GM23338 (cell line): ENCODE data around the gene CACNG1. TPM values are rescaled to one million over a fixed set of nuclear protein-coding genes. Genes with fewer than 3 reads are reported as not detected.

Experiments
- ATAC-seq: fragments of 200-7000 bp; cut with Tn5 transposase; 3 replicates; pipeline ENCODE4 v1.9.1; 2020
- DNase-seq: peaks from one replicate; pipeline ENCODE4 v3.0.0-alpha.2; 2015; ENCODE audit warnings: low spot score
- H2AFZ ChIP-seq: fragments of 200-600 bp; sonication (generic); 2 replicates; pipeline ENCODE4 v1.8.0; 2016; ENCODE audit warnings: antibody characterized with exemption, mild to moderate bottlenecking, moderate library complexity
- H3F3A ChIP-seq: fragments of 200-600 bp; sonication (generic); replicated peaks from 2 replicates; pipeline ENCODE4 v1.8.0; 2017; ENCODE audit warnings: antibody characterized with exemption, mixed run types, low read depth
- H3K27ac ChIP-seq: fragments of 200-600 bp; sonication (generic); 2 replicates; pipeline ENCODE4 v1.6.1; 2016; ENCODE audit warnings: low read depth
- H3K27me3 ChIP-seq: fragments of 200-600 bp; sonication (generic); 2 replicates; pipeline ENCODE4 v1.8.0; 2016; ENCODE audit warnings: mild to moderate bottlenecking, mixed run types, moderate library complexity; ENCODE audit not compliant: insufficient read depth
- H3K36me3 ChIP-seq: fragments of 200-600 bp; sonication (generic); 2 replicates; pipeline ENCODE4 v1.8.0; 2016; ENCODE audit warnings: mild to moderate bottlenecking; ENCODE audit not compliant: insufficient read depth
- H3K4me1 ChIP-seq: fragments of 200-600 bp; sonication (generic); 2 replicates; pipeline ENCODE4 v1.8.0; 2016; ENCODE audit warnings: mild to moderate bottlenecking, moderate library complexity; ENCODE audit not compliant: insufficient read depth
- H3K4me2 ChIP-seq: fragments of 200-600 bp; sonication (generic); 2 replicates; pipeline ENCODE4 v1.7.1; 2017; ENCODE audit warnings: mixed run types
- H3K4me3 ChIP-seq: fragments of 200-600 bp; sonication (generic); 2 replicates; pipeline ENCODE4 v1.6.1; 2016; ENCODE audit warnings: mixed run types
- H3K79me2 ChIP-seq: fragments of 200-600 bp; sonication (generic); replicated peaks from 2 replicates; pipeline ENCODE4 v1.8.0; 2017; ENCODE audit warnings: mild to moderate bottlenecking; ENCODE audit not compliant: insufficient read depth
- H3K9me2 ChIP-seq: fragments of 200-600 bp; sonication (generic); 2 replicates; pipeline ENCODE4 v1.8.0; 2017; ENCODE audit not compliant: insufficient read depth
- H4K20me1 ChIP-seq: fragments of 200-600 bp; sonication (generic); replicated peaks from 2 replicates; pipeline ENCODE4 v1.8.0; 2017; ENCODE audit warnings: mild to moderate bottlenecking; ENCODE audit not compliant: insufficient read depth
- H3K27ac Mint-ChIP-seq: 2 replicates; pipeline ENCODE4 v1.8.0; 2020; ENCODE audit warnings: inconsistent platforms, mild to moderate bottlenecking, moderate library complexity, mixed read lengths
- H3K27me3 Mint-ChIP-seq: 3 replicates; pipeline ENCODE4 v1.8.0; 2022; ENCODE audit warnings: low read depth, mild to moderate bottlenecking, moderate library complexity, mixed read lengths, inconsistent platforms; ENCODE audit not compliant: insufficient read depth, poor library complexity
- H3K36me3 Mint-ChIP-seq: 3 replicates; pipeline ENCODE4 v1.8.0; 2021; ENCODE audit warnings: low read depth, mild to moderate bottlenecking, inconsistent platforms, moderate library complexity, mixed read lengths
- H3K4me1 Mint-ChIP-seq: 3 replicates; pipeline ENCODE4 v1.8.0; 2020; ENCODE audit warnings: mild to moderate bottlenecking, inconsistent platforms, mixed read lengths
- H3K4me3 Mint-ChIP-seq: 3 replicates; pipeline ENCODE4 v1.8.0; 2021; ENCODE audit warnings: moderate library complexity, mild to moderate bottlenecking, inconsistent platforms, mixed read lengths
- H3K9me3 Mint-ChIP-seq: 3 replicates; pipeline ENCODE4 v1.8.0; 2020; ENCODE audit warnings: moderate library complexity, mild to moderate bottlenecking, inconsistent platforms, mixed read lengths
- CTCF ChIP-seq, 2 experiments: fragments of 200-600 bp in 1 of 2; sonication (generic) in 1 of 2; conservative IDR thresholded peaks; 2 replicates each; pipeline versions ENCODE4 v1.5.1 to v1.6.1; 2016 to 2017; ENCODE audit warnings: antibody characterized with exemption in 2 of 2, low read depth in 2 of 2, mild to moderate bottlenecking in 2 of 2, moderate library complexity in 1 of 2
- POLR2AphosphoS5 ChIP-seq: IDR thresholded peaks from 2 replicates; pipeline ENCODE4 v1.6.1; 2016; ENCODE audit warnings: antibody characterized with exemption, low read depth
- REST ChIP-seq: IDR thresholded peaks from one replicate; pipeline ENCODE4 v1.6.1; 2018; ENCODE audit warnings: antibody characterized with exemption; ENCODE audit not compliant: unreplicated experiment
- STAT1 ChIP-seq: IDR thresholded peaks from one replicate; pipeline ENCODE4 v1.6.1; 2016; ENCODE audit warnings: antibody characterized with exemption; ENCODE audit not compliant: unreplicated experiment
- ZNF331 ChIP-seq: fragments of 250-450 bp; sonication (Bioruptor Pico); IDR thresholded peaks from 2 replicates; pipeline ENCODE4 v1.5.0; 2020; ENCODE audit warnings: low read depth, mild to moderate bottlenecking, moderate library complexity
- ZNF462 ChIP-seq: fragments of 250-450 bp; sonication (Bioruptor Pico); IDR thresholded peaks from 2 replicates; pipeline ENCODE4 v1.5.0; 2020; ENCODE audit warnings: mild to moderate bottlenecking, moderate library complexity
- polyA plus RNA-seq: library from polyadenylated mRNA; unstranded; fragments of >200 nt; fragmentation: Nextera tagmentation; extraction: Ambion mirVana; gene quantifications from 2 replicates; pipeline ENCODE4 v1.2.1, GENCODE V29; 2016
- total RNA-seq: library from RNA; depleted of rRNA; stranded (reverse); fragments of >200 nt; shearing (Covaris generic); gene quantifications from 2 replicates; pipeline ENCODE4 v1.2.3, GENCODE V29; 2014

Gene CACNG1
- total and polyA plus RNA-seq, 2 experiments from 2014 or later: not detected

- H3K9me2 ChIP-seq: no peaks in the 10 kb centered on the region
- H3K4me3 ChIP-seq: no peak overlapping the region
- no peaks in the 10 kb centered on the region for H3K36me3 ChIP-seq
- no peak overlapping the region for H3K4me2 ChIP-seq
- ATAC-seq (no peak), DNase-seq (no peak)
- H3K4me1 ChIP-seq: no peaks in the 10 kb centered on the region
- TF ChIP-seq ZNF462 (CRISPR knock-in tag): no peak
- no peak for TF ChIP-seq POLR2AphosphoS5
- TF ChIP-seq STAT1: no peak
- no peak for TF ChIP-seq REST
- no peak for TF ChIP-seq ZNF331 (CRISPR knock-in tag)
- TF ChIP-seq CTCF (conservative IDR thresholded peaks at IDR 0.05; ENCODE audit: low read depth in 2 of 2): no peak
- no peak overlapping the region for H3K27ac ChIP-seq
- H3F3A ChIP-seq: no peaks in the 10 kb centered on the region
- no peaks in the 10 kb centered on the region for H3K79me2 ChIP-seq
- no peaks in the 10 kb centered on the region for H4K20me1 ChIP-seq
- peaks cover under 1% of the 10 kb centered on the region; the same call in 1 of the 3 replicates for H3K9me3 Mint-ChIP-seq
- H3K36me3 Mint-ChIP-seq: peaks cover under 1% of the 10 kb centered on the region; the same call in 1 of the 3 replicates
- peaks cover 12% of the 10 kb centered on the region for H3K27me3 Mint-ChIP-seq
- H3K27ac Mint-ChIP-seq: no peak overlapping the region
- no peaks in the 10 kb centered on the region for H3K27me3 ChIP-seq
- no peak overlapping the region for H2AFZ ChIP-seq
- no peak overlapping the region for H3K4me3 Mint-ChIP-seq
- H3K4me1 Mint-ChIP-seq: peaks cover 9% of the 10 kb centered on the region
These were observed 30.5 kb upstream of the CACNG1 start for GRCh38 chr17:67013891-67014290.
